ENCODE data around the gene PPM1B.

PPM1B gene

DNA sequence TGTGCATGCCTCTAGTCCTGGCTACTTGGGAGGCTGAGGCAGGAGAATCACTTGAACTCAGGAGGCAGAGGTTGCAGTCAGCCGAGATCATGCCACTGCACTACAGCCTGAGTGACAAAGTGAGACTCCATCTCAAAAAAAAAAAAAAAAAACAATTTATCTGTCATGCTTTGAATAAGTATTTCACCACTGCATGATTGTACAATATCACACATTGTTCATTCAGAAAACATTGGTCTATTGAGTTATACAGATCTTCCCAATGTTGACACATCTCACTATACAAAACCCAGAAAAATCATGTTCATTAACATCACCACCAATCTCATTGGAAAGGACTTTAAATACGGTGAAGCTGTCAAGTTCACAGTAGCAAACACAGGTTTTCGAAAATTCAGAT is 46.8 kb upstream of the PPM1B start:
- ChIA-PET CTCF (no interaction called here), POLR2A (no interaction called here)
- Histone ChIP-seq H3K4me3 (ENCODE audit: low read depth, low read length) (no peak overlapping the region), H3K27ac (ENCODE audit: extremely low read depth, low read depth, low read length) (no peak overlapping the region), H3K4me1 (ENCODE audit: control insufficient read depth, insufficient read depth, low read length) (no peaks in the 10 kb centered on the region), H3K36me3 (ENCODE audit: control insufficient read depth in 2 of 2, insufficient read depth in 1 of 2, low read length in 2 of 2) (no peaks in the 10 kb centered on the region), H3K9me3 (ENCODE audit: control insufficient read depth, insufficient read depth, low read depth, low read length) (no peaks in the 10 kb centered on the region)
- TF ChIP-seq, protein P1, sequence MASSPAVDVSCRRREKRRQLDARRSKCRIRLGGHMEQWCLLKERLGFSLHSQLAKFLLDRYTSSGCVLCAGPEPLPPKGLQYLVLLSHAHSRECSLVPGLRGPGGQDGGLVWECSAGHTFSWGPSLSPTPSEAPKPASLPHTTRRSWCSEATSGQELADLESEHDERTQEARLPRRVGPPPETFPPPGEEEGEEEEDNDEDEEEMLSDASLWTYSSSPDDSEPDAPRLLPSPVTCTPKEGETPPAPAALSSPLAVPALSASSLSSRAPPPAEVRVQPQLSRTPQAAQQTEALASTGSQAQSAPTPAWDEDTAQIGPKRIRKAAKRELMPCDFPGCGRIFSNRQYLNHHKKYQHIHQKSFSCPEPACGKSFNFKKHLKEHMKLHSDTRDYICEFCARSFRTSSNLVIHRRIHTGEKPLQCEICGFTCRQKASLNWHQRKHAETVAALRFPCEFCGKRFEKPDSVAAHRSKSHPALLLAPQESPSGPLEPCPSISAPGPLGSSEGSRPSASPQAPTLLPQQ (tag by site-specific recombination; IDR thresholded peaks at IDR 0.05), result no peak
- TF ChIP-seq ZSCAN4 (tag by site-specific recombination; IDR thresholded peaks at IDR 0.05), result no peak
- TF ChIP-seq ZNF610 (tag by site-specific recombination; IDR thresholded peaks at IDR 0.05; ENCODE audit: borderline replicate concordance), result no peak
- no peak for TF ChIP-seq YY2 (tag by site-specific recombination; IDR thresholded peaks at IDR 0.05)
- TF ChIP-seq ZFP37 (tag by site-specific recombination; IDR thresholded peaks at IDR 0.05), result no peak
- TF ChIP-seq HOXC10 (CRISPR knock-in tag; IDR thresholded peaks at IDR 0.05), result no peak
- no peak for TF ChIP-seq PRDM1 (tag by site-specific recombination; IDR thresholded peaks at IDR 0.05)
- no peak for TF ChIP-seq KLF9 (tag by site-specific recombination; IDR thresholded peaks at IDR 0.05; ENCODE audit: low read depth)
- TF ChIP-seq ZBTB48 (tag by site-specific recombination; IDR thresholded peaks at IDR 0.05), result no peak
- TF ChIP-seq ZNF777 (tag by site-specific recombination; IDR thresholded peaks at IDR 0.05; ENCODE audit: borderline replicate concordance), result no peak
- no peak for TF ChIP-seq ZNF394 (tag by site-specific recombination; IDR thresholded peaks at IDR 0.05; ENCODE audit: borderline replicate concordance)
- TF ChIP-seq ZNF324 (tag by site-specific recombination; IDR thresholded peaks at IDR 0.05), result no peak
- no peak for TF ChIP-seq ZSCAN16 (tag by site-specific recombination; IDR thresholded peaks at IDR 0.05)
- TF ChIP-seq, protein P2, sequence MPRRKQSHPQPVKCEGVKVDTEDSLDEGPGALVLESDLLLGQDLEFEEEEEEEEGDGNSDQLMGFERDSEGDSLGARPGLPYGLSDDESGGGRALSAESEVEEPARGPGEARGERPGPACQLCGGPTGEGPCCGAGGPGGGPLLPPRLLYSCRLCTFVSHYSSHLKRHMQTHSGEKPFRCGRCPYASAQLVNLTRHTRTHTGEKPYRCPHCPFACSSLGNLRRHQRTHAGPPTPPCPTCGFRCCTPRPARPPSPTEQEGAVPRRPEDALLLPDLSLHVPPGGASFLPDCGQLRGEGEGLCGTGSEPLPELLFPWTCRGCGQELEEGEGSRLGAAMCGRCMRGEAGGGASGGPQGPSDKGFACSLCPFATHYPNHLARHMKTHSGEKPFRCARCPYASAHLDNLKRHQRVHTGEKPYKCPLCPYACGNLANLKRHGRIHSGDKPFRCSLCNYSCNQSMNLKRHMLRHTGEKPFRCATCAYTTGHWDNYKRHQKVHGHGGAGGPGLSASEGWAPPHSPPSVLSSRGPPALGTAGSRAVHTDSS (tag by site-specific recombination; IDR thresholded peaks at IDR 0.05), result no peak
- TF ChIP-seq ZNF701 (tag by site-specific recombination; IDR thresholded peaks at IDR 0.05), result no peak
- TF ChIP-seq MYNN (tag by site-specific recombination; IDR thresholded peaks at IDR 0.05; ENCODE audit: borderline replicate concordance), result no peak
- TF ChIP-seq GLI2 (tag by site-specific recombination; IDR thresholded peaks at IDR 0.05; ENCODE audit: borderline replicate concordance, low read depth), result no peak
- TF ChIP-seq ZNF311 (tag by site-specific recombination; IDR thresholded peaks at IDR 0.05; ENCODE audit: borderline replicate concordance), result no peak
- TF ChIP-seq ZNF2 (tag by site-specific recombination; IDR thresholded peaks at IDR 0.05), result no peak
- no peak for TF ChIP-seq ZNF501 (tag by site-specific recombination; IDR thresholded peaks at IDR 0.05)

DNA sequence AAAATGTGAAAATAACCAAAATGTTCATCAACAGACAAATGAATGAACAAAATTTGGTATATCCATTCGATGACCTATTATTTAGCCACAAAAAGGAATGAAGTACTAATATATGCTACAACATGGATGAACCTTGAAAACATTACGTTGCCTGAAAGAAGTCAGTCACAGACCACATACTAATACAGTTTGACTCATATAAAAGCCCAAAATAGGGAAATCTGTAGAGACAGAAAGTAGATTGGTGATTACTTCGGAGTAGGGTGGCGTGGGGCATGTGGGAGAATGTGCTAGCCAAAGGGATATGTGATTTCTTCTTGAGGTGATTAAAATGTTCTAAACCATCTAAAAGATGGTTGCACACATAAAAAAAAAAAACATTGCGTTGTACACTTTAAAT is 44.2 kb upstream of the PPM1B start:
- Histone ChIP-seq H3K27ac (ENCODE audit: extremely low read depth, low read depth, low read length) (no peak overlapping the region), H3K4me3 (ENCODE audit: low read depth, low read length) (no peak overlapping the region), H3K9me3 (ENCODE audit: control insufficient read depth, insufficient read depth, low read depth, low read length) (no peaks in the 10 kb centered on the region), H3K4me1 (ENCODE audit: control insufficient read depth, insufficient read depth, low read length) (no peaks in the 10 kb centered on the region), H3K36me3 (ENCODE audit: control insufficient read depth in 2 of 2, insufficient read depth in 1 of 2, low read length in 2 of 2) (no peaks in the 10 kb centered on the region)
- TF ChIP-seq ZNF354C (tag by site-specific recombination; IDR thresholded peaks at IDR 0.05; ENCODE audit: borderline replicate concordance, low read depth), result no peak
- TF ChIP-seq ZNF24 (tag by site-specific recombination; IDR thresholded peaks at IDR 0.05), result no peak
- no peak for TF ChIP-seq ZNF610 (tag by site-specific recombination; IDR thresholded peaks at IDR 0.05; ENCODE audit: borderline replicate concordance)
- TF ChIP-seq, protein P2 (tag by site-specific recombination; IDR thresholded peaks at IDR 0.05), result no peak
- no peak for TF ChIP-seq ZFHX2 (tag by site-specific recombination; conservative IDR thresholded peaks at IDR 0.05)
- no peak for TF ChIP-seq GFI1B (tag by site-specific recombination; IDR thresholded peaks at IDR 0.05)
- no peak for TF ChIP-seq ZNF114 (tag by site-specific recombination; IDR thresholded peaks at IDR 0.05)
- no peak for TF ChIP-seq ZNF510 (tag by site-specific recombination; IDR thresholded peaks at IDR 0.05; ENCODE audit: insufficient replicate concordance)
- TF ChIP-seq ZNF48 (tag by site-specific recombination; IDR thresholded peaks at IDR 0.05), result no peak
- ChIA-PET CTCF (no interaction called here), POLR2A (no interaction called here)
